ENCODE results near the gene GDF10.

Gene GDF10

GRCh38 chr10:47268696-47269095, 31.3 kb upstream of the GDF10 start:
- no peak for DNase-seq
- Histone ChIP-seq H3K27ac (ENCODE audit: insufficient read depth, low read length, poor library complexity, severe bottlenecking) (no peak overlapping the region), H3K9me3 (ENCODE audit: control insufficient read depth, low read length) (no peaks in the 10 kb centered on the region), H3K36me3 (ENCODE audit: control insufficient read depth, insufficient read depth, low read length) (no peaks in the 10 kb centered on the region), H3K4me1 (ENCODE audit: control insufficient read depth, insufficient read depth, low read length, poor library complexity, severe bottlenecking) (peaks cover 9% of the 10 kb centered on the region), H3K4me3 (ENCODE audit: insufficient read depth, low read depth, low read length, poor library complexity, severe bottlenecking) (no peak overlapping the region), H3K27me3 (replicated peaks; ENCODE audit: control insufficient read depth, insufficient read depth, low read length, poor library complexity, severe bottlenecking) (no peaks in the 10 kb centered on the region)

DNA sequence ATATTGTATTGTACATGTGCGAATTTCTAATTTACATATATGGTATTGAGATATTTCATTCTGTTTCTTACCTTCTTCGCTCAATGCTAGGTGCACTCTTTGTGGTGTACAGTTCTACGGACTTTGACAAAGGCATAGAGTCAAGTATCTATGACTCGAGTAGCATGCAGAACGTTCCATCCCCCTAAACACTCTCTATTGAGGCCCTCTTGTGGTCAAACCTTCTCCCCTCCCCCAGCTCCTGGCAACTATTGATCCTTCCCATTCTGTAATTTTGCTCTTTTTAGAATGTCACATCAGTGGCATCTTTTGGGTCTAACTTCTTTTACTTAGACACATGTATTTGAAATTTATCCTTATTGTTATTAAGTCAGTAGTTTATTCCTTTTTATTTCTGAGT, 30.7 kb upstream of the GDF10 start:
- no peaks in the 10 kb centered on the region for H3K27me3 ChIP-seq (replicated peaks; ENCODE audit: control insufficient read depth, insufficient read depth, low read length, poor library complexity, severe bottlenecking)
- H3K36me3 ChIP-seq (ENCODE audit: control insufficient read depth, insufficient read depth, low read length), result no peaks in the 10 kb centered on the region
- DNase-seq, result no peak
- no peaks in the 10 kb centered on the region for H3K9me3 ChIP-seq (ENCODE audit: control insufficient read depth, low read length)
- no peak overlapping the region for H3K4me3 ChIP-seq (ENCODE audit: insufficient read depth, low read depth, low read length, poor library complexity, severe bottlenecking)
- H3K27ac ChIP-seq (ENCODE audit: insufficient read depth, low read length, poor library complexity, severe bottlenecking), result no peak overlapping the region
- peaks cover 9% of the 10 kb centered on the region for H3K4me1 ChIP-seq (ENCODE audit: control insufficient read depth, insufficient read depth, low read length, poor library complexity, severe bottlenecking)

DNA sequence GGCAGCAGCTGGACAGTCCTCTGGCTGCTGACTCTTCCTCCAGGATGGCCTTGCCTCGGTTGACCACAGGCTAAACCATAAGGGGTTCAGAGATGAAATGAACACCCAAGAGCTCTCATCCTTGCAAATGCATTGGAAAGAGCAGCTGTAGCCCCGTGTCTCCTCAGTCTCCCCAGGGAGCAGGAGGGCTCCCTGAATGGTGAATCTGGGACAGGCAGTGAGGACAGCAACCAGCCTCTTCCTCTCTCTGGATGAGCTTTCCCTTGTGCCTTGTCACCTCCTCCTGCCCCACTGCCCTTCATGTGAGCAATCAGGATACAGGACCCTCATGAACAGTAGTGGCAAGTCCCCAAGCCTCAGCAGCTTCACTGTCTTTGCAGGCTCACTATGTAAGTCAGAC, 23.9 kb upstream of the GDF10 start:
- H3K4me3 ChIP-seq (ENCODE audit: insufficient read depth, low read depth, low read length, poor library complexity, severe bottlenecking), result no peak overlapping the region
- no peak for DNase-seq
- H3K36me3 ChIP-seq (ENCODE audit: control insufficient read depth, insufficient read depth, low read length), result no peaks in the 10 kb centered on the region
- H3K4me1 ChIP-seq (ENCODE audit: control insufficient read depth, insufficient read depth, low read length, poor library complexity, severe bottlenecking), result peaks cover 14% of the 10 kb centered on the region
- no peaks in the 10 kb centered on the region for H3K9me3 ChIP-seq (ENCODE audit: control insufficient read depth, low read length)
- H3K27me3 ChIP-seq (replicated peaks; ENCODE audit: control insufficient read depth, insufficient read depth, low read length, poor library complexity, severe bottlenecking), result no peaks in the 10 kb centered on the region
- H3K27ac ChIP-seq (ENCODE audit: insufficient read depth, low read length, poor library complexity, severe bottlenecking), result no peak overlapping the region

- no peak for DNase-seq
- no peak overlapping the region for H3K27ac ChIP-seq (ENCODE audit: insufficient read depth, low read length, poor library complexity, severe bottlenecking)
- no peaks in the 10 kb centered on the region for H3K36me3 ChIP-seq (ENCODE audit: control insufficient read depth, insufficient read depth, low read length)
- no peak overlapping the region for H3K4me3 ChIP-seq (ENCODE audit: insufficient read depth, low read depth, low read length, poor library complexity, severe bottlenecking)
- H3K9me3 ChIP-seq (ENCODE audit: control insufficient read depth, low read length), result no peaks in the 10 kb centered on the region
- H3K4me1 ChIP-seq (ENCODE audit: control insufficient read depth, insufficient read depth, low read length, poor library complexity, severe bottlenecking), result peaks cover 14% of the 10 kb centered on the region
- no peaks in the 10 kb centered on the region for H3K27me3 ChIP-seq (replicated peaks; ENCODE audit: control insufficient read depth, insufficient read depth, low read length, poor library complexity, severe bottlenecking)
Observed at GRCh38 chr10:47276576-47277351, 23.2 kb upstream of the GDF10 start.

GRCh38 chr10:47277352-47278151, 22.4 kb upstream of the GDF10 start:
- Histone ChIP-seq H3K36me3 (ENCODE audit: control insufficient read depth, insufficient read depth, low read length) (no peaks in the 10 kb centered on the region), H3K27me3 (replicated peaks; ENCODE audit: control insufficient read depth, insufficient read depth, low read length, poor library complexity, severe bottlenecking) (no peaks in the 10 kb centered on the region), H3K4me1 (ENCODE audit: control insufficient read depth, insufficient read depth, low read length, poor library complexity, severe bottlenecking) (peaks cover 14% of the 10 kb centered on the region), H3K9me3 (ENCODE audit: control insufficient read depth, low read length) (no peaks in the 10 kb centered on the region), H3K4me3 (ENCODE audit: insufficient read depth, low read depth, low read length, poor library complexity, severe bottlenecking) (no peak overlapping the region), H3K27ac (ENCODE audit: insufficient read depth, low read length, poor library complexity, severe bottlenecking) (no peak overlapping the region)
- peak in 1 of 3 donors; percentile 24 for DNase-seq

DNA sequence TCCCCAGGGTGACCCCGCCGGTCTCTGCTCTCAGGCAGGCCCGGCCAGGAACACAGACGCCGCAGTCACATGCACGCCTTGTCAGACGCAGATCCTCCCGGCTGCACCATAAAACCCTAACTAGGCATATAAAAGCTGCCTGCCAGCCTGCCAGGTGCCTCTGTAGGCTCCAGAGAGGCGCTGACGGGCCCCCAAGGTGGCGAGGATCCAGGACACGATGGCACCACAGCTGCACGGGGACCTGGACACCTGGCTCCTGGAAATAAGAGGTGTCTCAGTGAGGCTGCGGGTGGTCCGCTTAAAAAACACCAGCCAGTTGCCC, 21.9 kb upstream of the GDF10 start:
- Histone ChIP-seq H3K27ac (ENCODE audit: insufficient read depth, low read length, poor library complexity, severe bottlenecking) (no peak overlapping the region), H3K4me1 (ENCODE audit: control insufficient read depth, insufficient read depth, low read length, poor library complexity, severe bottlenecking) (peaks cover 14% of the 10 kb centered on the region), H3K36me3 (ENCODE audit: control insufficient read depth, insufficient read depth, low read length) (no peaks in the 10 kb centered on the region), H3K27me3 (replicated peaks; ENCODE audit: control insufficient read depth, insufficient read depth, low read length, poor library complexity, severe bottlenecking) (no peaks in the 10 kb centered on the region), H3K4me3 (ENCODE audit: insufficient read depth, low read depth, low read length, poor library complexity, severe bottlenecking) (no peak overlapping the region), H3K9me3 (ENCODE audit: control insufficient read depth, low read length) (no peaks in the 10 kb centered on the region)
- DNase-seq, result no peak

DNA sequence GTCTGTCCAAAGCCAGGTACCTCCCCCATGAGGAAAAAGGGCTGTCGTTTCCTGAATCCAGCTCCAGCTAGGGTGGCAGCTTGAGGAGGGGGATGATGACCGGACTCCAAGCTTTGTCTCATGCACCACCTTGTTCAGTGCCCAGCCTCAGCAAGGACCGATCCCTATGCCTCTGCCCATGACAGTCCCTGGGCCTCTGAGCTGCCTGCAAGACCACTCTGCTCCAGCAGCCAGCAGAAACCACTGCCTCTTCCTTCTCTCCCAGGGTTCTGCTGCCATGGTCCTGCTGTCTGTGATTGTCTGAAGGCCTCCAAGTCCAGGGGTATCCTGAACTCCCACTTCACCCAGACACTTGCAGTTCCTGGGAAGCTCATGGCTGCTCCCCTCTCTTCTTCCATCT, 21.3 kb upstream of the GDF10 start:
- no peak for DNase-seq
- Histone ChIP-seq H3K4me3 (ENCODE audit: insufficient read depth, low read depth, low read length, poor library complexity, severe bottlenecking) (no peak overlapping the region), H3K9me3 (ENCODE audit: control insufficient read depth, low read length) (no peaks in the 10 kb centered on the region), H3K4me1 (ENCODE audit: control insufficient read depth, insufficient read depth, low read length, poor library complexity, severe bottlenecking) (peaks cover 14% of the 10 kb centered on the region), H3K27me3 (replicated peaks; ENCODE audit: control insufficient read depth, insufficient read depth, low read length, poor library complexity, severe bottlenecking) (no peaks in the 10 kb centered on the region), H3K36me3 (ENCODE audit: control insufficient read depth, insufficient read depth, low read length) (no peaks in the 10 kb centered on the region), H3K27ac (ENCODE audit: insufficient read depth, low read length, poor library complexity, severe bottlenecking) (no peak overlapping the region)

DNA sequence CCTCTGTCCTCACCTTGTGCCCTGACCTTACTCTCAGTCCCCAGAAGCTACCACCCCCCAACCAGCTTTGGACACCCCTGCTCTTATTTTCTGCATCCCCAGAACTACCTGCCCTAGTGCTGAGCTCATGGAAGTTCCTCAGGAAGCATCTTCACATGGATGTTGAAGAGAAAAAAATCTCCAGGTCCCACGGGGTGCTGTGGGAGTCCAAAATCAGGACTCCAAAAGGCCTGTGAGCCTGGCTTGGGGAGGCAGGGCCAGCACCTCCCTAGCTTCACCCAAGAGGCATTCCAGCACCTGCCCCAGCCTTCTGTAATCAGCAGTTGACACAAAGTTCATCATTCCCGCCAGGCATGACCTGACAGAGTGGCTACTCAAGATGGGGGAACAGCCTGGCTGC, 20.7 kb upstream of the GDF10 start:
- no peaks in the 10 kb centered on the region for H3K9me3 ChIP-seq (ENCODE audit: control insufficient read depth, low read length)
- H3K27me3 ChIP-seq (replicated peaks; ENCODE audit: control insufficient read depth, insufficient read depth, low read length, poor library complexity, severe bottlenecking), result no peaks in the 10 kb centered on the region
- no peaks in the 10 kb centered on the region for H3K36me3 ChIP-seq (ENCODE audit: control insufficient read depth, insufficient read depth, low read length)
- no peak overlapping the region for H3K4me3 ChIP-seq (ENCODE audit: insufficient read depth, low read depth, low read length, poor library complexity, severe bottlenecking)
- no peak for DNase-seq
- H3K4me1 ChIP-seq (ENCODE audit: control insufficient read depth, insufficient read depth, low read length, poor library complexity, severe bottlenecking), result peaks cover 14% of the 10 kb centered on the region
- H3K27ac ChIP-seq (ENCODE audit: insufficient read depth, low read length, poor library complexity, severe bottlenecking), result no peak overlapping the region

DNA sequence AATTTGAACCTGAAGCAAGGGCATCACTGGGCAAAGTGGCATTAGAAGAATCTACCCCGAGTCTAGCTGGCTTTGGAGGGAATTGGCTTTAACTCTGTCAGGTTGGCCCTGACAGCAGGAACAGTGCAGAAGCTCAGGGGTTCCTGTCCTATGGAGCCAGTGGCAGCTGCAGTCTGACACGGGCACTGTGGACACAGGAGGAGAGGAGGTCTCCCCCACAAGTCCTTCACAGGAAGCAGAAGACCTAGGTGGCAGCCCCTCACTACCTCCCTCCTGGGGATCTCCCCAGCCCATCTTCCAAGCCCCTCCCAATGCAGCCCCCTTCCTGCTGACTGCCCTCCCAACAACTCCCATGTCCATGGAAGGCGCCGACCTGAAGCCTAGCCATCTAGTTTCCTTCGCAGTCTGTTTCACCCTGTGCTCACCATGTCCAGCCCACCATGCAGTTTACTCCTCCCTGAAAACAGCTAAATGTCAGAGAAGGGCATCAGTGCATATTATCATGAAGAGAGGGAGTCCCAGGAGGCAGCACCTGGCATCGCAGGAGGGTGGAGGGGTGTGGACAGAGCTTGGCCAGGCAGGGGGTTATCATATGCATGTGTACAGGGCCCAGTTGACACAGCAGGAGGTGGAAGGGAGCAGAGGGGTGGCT, 17.9 kb upstream of the GDF10 start:
- no peak for DNase-seq
- H3K36me3 ChIP-seq (ENCODE audit: control insufficient read depth, insufficient read depth, low read length), result no peaks in the 10 kb centered on the region
- no peaks in the 10 kb centered on the region for H3K27me3 ChIP-seq (replicated peaks; ENCODE audit: control insufficient read depth, insufficient read depth, low read length, poor library complexity, severe bottlenecking)
- H3K4me1 ChIP-seq (ENCODE audit: control insufficient read depth, insufficient read depth, low read length, poor library complexity, severe bottlenecking), result peaks cover 21% of the 10 kb centered on the region
- H3K9me3 ChIP-seq (ENCODE audit: control insufficient read depth, low read length), result no peaks in the 10 kb centered on the region
- no peak overlapping the region for H3K4me3 ChIP-seq (ENCODE audit: insufficient read depth, low read depth, low read length, poor library complexity, severe bottlenecking)
- H3K27ac ChIP-seq (ENCODE audit: insufficient read depth, low read length, poor library complexity, severe bottlenecking), result no peak overlapping the region

DNA sequence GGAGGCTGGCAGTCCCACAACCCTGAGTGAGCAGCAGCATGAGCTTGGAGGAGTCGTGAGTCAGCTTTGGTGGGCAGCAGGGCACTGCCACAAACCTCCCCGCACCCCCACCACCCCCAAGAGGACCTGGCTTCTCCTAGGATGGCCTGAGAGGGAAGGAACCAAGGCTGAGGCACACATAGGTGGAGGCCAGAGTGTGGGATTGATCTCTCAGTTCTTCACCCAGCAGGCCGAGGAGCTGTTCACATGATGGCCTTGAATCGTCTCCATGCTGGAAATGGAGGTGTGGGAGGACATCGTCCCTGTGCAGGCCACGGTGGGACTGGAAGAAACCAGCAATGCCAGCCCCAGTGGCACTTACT, 17.4 kb upstream of the GDF10 start:
- Histone ChIP-seq H3K27me3 (replicated peaks; ENCODE audit: control insufficient read depth, insufficient read depth, low read length, poor library complexity, severe bottlenecking) (no peaks in the 10 kb centered on the region), H3K36me3 (ENCODE audit: control insufficient read depth, insufficient read depth, low read length) (no peaks in the 10 kb centered on the region), H3K4me3 (ENCODE audit: insufficient read depth, low read depth, low read length, poor library complexity, severe bottlenecking) (no peak overlapping the region), H3K4me1 (ENCODE audit: control insufficient read depth, insufficient read depth, low read length, poor library complexity, severe bottlenecking) (peaks cover 20% of the 10 kb centered on the region), H3K9me3 (ENCODE audit: control insufficient read depth, low read length) (no peaks in the 10 kb centered on the region), H3K27ac (ENCODE audit: insufficient read depth, low read length, poor library complexity, severe bottlenecking) (no peak overlapping the region)
- no peak for DNase-seq
